Activated gamma-delta T cell treated with anti-CD3 and anti-CD28 coated beads, Interleukin-2, amount 50 U/mL, for 16 hours (primary cell): ENCODE measurements around the gene XRCC6.
"Not testable (repeated sequence)": the region's sequence is repeated elsewhere in the genome, so short reads cannot be mapped to it uniquely, and the experiment has no call there.

Source experiments
- DNase-seq: peaks from one replicate; pipeline ENCODE4 v3.0.0-alpha.2; 2020; ENCODE audit warnings: low read depth

Gene XRCC6

GRCh38 chr22:41621099-41621910 is at the start of gene XRCC6:
Gene XRCC6 (plus strand): TSS chr22:41621295. CDS start chr22:41622005, 710 bp downstream.
- peak; percentile 99 for DNase-seq

GRCh38 chr22:41571786-41572185 is 49.3 kb upstream of the XRCC6 start:
- no peak for DNase-seq

GRCh38 chr22:41572305-41572704 is 48.8 kb upstream of the XRCC6 start:
- not testable (repeated sequence) for DNase-seq

- no peak for DNase-seq
Measured at GRCh38 chr22:41573677-41574076, 47.4 kb upstream of the XRCC6 start.

- DNase-seq: no peak
Measured at GRCh38 chr22:41574847-41575381, 46.2 kb upstream of the XRCC6 start.

- no peak for DNase-seq
Measured at GRCh38 chr22:41575533-41575932, 45.6 kb upstream of the XRCC6 start.

- no peak for DNase-seq
Measured at GRCh38 chr22:41576877-41577276, 44.2 kb upstream of the XRCC6 start.

GRCh38 chr22:41578114-41578513 is 43.0 kb upstream of the XRCC6 start:
- DNase-seq: no peak

- DNase-seq: no peak
Measured at GRCh38 chr22:41578818-41579217, 42.3 kb upstream of the XRCC6 start.

- DNase-seq: no peak
Measured at GRCh38 chr22:41579297-41579996, 41.6 kb upstream of the XRCC6 start.

- no peak for DNase-seq
Measured at GRCh38 chr22:41579997-41580355, 41.1 kb upstream of the XRCC6 start.

- DNase-seq: no peak
Measured at GRCh38 chr22:41582694-41583093, 38.4 kb upstream of the XRCC6 start.

- DNase-seq: no peak
Measured at GRCh38 chr22:41584881-41585280, 36.2 kb upstream of the XRCC6 start.

GRCh38 chr22:41585898-41586297 is 35.2 kb upstream of the XRCC6 start:
- DNase-seq: no peak

- DNase-seq: no peak
Measured at GRCh38 chr22:41587347-41587723, 33.8 kb upstream of the XRCC6 start.

GRCh38 chr22:41589391-41590241 is 31.5 kb upstream of the XRCC6 start, which contains the start of gene PMM1:
Gene PMM1 (minus strand): TSS chr22:41589840. CDS start chr22:41589805, 35 bp downstream.
- DNase-seq: peak; percentile 100

GRCh38 chr22:41593336-41593960 is 27.6 kb upstream of the XRCC6 start:
- not testable (repeated sequence) for DNase-seq

GRCh38 chr22:41595703-41596102 is 25.4 kb upstream of the XRCC6 start:
- no peak for DNase-seq

- DNase-seq: no peak
Measured at GRCh38 chr22:41596776-41597634, 24.1 kb upstream of the XRCC6 start.

GRCh38 chr22:41597635-41597953 is 23.5 kb upstream of the XRCC6 start:
- no peak for DNase-seq

GRCh38 chr22:41598081-41598480 is 23.0 kb upstream of the XRCC6 start:
- DNase-seq: no peak
